NCI-H82 treated with DMSO at 0.1 percent for 48 hours (cell line): Measurements from ENCODE around the gene CCDC92.
A peak's percentile ranks its signal among the peaks of the same experiment; 100 is the strongest.

Experiments
- DNase-seq: peaks from one replicate; lab custom pipeline; 2025; ENCODE audit not compliant: unreplicated experiment; lab: John Stamatoyannopoulos, UW

CCDC92 gene

GRCh38 chr12:123937707-123938591 lies 34.7 kb downstream of the CCDC92 start:
- DNase-seq = no peak

DNA sequence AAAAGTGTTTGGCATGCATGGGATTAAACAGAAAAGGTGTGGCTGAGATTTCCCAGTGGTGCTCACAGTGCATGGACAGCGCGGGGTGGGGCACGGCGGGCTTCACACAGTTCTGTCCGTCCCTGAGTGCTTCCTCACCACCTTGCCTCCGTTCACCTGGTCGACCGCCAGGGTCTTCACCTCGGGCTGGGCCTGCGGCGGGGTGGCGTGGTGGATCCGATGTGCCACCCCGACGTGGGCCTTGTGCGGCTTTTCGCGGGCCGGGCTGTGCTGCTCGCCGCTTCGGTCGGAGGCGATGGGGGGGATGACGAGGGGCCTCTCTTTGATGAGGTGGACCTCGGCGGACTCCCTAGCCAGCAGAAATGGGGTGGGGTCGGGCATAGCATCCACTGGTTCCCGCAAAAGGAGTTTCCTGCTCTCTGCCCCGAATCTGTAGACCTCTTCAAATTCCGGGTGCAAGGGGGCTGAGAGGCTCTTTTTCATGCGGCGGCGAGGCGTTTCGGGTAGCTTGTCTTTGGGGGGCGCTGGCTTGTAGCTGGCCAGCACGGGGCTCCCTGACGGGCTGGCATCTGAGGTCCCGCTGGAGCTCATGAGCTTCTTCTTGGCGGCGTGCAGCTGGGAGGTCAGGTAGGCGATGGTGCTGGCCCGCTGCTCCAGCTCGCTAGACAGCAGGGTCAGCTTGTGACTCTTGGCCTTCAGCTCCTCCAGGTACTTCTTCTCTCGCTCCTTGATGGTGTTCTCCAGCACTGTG lies 35.5 kb downstream of the CCDC92 start:
- no peak for DNase-seq

GRCh38 chr12:123936471-123936870 lies 36.2 kb downstream of the CCDC92 start:
- DNase-seq = no peak

DNA sequence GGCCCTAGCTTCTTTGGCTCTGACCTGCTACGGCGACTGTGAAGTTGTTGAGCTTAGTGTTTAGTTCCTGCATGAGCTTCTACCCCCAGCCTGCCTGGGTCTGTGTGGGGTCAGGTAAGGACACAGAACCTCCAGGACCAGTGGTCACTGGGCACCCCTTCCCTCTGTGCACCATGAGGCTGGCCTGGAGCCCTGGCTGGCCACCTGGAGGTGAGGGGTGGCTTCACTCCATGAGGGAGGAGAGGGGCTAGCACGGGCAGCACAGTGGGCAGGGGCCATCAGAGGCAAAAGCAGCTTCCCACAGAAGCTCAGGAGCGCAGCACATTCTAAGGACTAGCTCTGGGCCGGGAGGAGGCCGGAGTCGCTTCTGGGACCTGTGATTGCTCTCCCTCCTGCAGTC lies 36.7 kb downstream of the CCDC92 start:
- no peak for DNase-seq

- DNase-seq = no peak
Observed at GRCh38 chr12:123934829-123935228, 37.8 kb downstream of the CCDC92 start.

DNA sequence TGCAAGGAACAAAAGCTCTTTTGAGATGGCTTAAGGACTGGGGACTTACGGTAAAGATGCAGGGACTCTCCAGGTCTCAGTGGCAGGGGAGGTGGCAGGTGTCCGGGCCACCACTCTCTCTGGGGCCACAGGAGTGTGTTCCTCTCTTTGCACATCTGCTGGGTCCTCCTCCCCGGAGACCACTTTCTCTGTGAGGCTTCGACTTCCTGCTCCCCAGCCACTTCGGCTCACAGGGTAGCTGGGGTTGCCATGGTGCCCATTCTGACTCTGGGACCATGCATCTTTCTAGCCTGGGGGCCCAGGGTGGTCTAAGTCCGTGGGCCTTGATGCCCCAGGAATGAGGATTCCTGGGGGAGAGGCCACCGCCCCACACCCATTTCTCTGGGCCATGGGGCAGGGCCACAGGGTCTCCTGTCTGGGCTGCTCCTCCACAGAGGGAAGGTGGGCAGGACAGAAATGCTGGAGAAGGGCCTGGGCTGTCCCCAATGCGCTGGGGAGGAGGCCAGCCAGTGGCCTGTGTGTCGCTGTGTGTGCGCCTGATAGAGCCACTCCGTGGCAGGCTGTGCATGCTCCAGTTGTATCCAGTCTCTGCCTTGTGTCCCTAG lies 38.5 kb downstream of the CCDC92 start:
- DNase-seq = no peak

DNA sequence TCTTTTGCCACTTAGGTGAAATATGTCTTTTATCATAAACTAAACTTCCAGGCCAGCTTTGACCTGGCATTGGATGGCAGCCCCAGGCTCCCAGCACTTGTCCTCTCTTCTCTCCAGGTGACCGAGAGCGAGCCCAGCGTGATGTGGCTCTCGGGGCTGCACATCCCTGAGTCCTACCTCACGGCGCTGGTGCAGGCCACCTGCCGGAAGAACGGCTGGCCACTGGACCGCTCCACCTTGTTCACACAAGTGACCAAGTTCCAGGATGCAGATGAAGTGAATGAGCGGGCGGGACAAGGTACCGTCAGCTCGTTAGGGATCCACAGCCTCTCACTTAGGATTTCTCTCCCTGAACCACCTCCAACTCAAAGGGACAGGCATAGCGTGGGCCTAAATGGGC lies 39.4 kb downstream of the CCDC92 start:
- DNase-seq = no peak

DNA sequence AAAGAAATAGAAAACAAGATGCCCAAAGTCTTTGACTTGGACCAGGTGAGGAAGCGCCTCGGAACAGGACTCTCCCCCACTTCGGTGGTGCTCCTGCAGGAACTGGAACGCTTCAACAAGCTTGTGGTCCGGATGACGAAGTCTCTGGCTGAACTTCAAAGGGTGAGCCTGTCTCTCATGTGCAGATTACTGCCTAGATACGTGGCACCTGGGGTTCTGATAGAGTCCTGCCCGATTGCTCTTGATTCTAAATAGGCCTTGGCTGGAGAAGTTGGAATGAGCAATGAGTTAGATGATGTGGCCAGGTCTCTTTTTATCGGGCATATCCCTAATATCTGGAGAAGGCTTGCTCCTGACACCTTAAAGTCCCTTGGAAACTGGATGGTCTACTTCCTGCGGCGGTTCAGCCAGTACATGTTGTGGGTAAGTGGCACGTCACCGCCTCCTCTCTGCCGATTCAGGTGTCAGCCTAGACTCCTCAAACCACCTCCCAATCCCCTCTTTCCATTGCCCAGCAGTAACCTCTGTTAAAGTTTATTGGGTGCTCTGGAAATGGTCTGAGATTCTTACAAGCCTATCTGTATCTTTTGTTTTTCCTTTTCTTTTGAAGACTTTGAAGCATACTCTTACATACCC lies 40.8 kb downstream of the CCDC92 start:
- DNase-seq = no peak

DNA sequence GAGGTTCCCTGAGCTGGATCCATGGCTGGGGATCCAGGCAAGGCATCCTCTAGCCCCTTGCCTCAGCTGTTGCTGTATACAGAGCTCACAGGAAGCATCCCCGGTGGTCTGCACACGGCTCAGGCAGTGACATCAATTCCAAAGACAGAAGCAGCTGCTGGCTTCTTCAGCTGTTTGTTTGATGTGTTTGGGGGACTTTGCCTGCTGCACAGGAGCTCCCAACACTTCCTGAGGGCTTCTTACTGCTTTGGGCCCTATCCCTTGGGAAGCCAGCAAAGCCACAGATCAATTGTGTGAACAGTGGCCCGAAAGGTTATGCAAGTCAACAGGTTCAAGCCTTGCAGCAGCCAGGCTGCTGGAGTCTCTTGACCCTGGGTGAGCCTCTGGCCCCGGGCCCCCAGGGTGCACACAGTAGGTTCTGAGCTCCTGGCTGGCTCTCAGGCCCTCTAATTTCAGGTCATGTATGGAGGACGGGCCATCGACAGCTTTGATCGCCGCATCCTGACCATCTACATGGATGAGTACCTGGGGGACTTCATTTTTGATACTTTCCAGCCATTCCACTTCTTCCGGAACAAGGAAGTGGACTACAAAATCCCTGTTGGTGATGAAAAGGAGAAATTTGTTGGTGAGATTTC lies 42.6 kb downstream of the CCDC92 start:
- DNase-seq = no peak

- no peak for DNase-seq
Observed at GRCh38 chr12:123928897-123929296, 43.7 kb downstream of the CCDC92 start.

DNA sequence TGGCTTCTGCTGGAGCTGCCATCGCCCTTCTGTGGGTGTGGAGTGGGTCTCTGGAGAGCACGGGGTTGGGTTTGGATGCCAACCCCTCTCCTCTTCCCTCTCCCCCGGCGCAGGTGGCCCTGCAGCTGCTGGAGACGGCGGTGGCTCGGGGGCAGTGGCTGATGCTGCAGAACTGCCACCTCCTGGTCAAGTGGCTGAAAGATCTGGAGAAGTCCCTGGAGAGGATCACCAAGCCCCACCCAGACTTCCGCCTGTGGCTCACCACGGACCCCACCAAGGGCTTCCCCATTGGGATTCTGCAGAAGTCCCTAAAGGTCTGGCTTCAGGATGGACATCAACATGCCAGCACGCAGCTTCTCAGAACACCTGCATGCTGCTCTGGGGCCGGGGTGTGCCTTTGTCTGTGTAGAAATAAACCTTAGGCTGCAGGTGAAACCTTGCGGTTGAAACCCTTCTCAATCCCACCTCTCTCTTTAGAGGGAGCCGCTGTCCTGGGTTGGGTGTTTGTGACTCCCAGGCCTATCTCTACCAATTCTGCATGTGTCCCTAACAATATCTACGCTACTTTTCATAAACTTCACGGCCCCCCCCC lies 44.3 kb downstream of the CCDC92 start:
- peak; percentile 5 for DNase-seq

DNA sequence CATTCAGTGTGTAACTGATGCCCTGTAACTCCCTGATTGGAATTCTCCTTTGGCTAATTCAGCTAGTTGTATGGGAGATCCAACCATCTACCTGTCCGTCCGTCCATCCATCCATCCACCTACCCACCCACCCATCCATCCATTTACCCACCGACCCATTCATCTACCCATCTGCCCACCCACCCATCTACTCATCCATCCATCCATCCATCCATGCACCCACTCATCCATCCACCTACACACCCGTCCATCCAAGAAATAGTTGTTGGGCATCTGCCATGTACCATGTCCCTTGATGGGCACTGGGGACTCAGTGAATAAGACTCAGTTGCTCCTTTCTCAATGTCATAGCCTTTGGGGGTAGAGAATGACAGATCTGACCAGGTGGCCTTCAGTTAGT lies 48.1 kb downstream of the CCDC92 start:
- no peak for DNase-seq

GRCh38 chr12:123923927-123924326 lies 48.7 kb downstream of the CCDC92 start:
- DNase-seq = no peak

DNA sequence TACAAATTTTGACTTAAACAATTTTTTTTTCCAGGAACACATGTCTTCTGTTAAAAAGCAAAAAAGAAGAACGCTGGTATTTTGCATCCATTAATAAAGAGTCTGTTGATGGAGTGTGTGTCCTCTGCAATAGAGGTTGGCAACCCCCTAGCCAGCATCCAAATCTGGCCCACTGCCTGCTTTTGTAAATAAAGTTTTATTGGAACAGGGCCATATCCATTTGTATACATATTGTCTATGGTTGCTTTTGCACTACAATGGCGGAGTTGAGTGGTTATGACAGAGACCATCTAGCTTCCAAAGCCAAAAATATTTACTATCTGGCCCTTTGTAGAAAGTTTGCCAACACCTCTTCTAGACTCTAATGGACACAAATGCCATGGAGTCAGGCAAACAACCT lies 49.6 kb downstream of the CCDC92 start:
- no peak for DNase-seq

DNA sequence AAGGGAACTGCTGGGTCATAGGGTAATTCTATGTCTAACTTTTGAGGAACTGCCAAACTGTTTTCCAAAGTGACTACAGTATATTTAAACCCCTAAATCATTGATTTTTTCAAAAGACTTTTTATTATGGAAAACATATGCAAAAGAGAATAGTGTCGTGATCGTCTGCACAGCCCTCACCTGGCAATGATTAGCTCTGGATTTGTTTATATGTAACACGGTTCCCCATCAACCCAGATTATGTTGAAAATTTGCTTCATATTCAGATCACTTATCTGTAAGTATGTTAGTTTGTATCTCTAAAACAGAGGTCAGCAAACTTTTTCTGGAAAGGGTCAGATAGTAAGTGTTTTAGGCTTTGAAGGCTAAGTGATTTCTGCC lies 52.7 kb downstream of the CCDC92 start:
- DNase-seq = no peak

DNA sequence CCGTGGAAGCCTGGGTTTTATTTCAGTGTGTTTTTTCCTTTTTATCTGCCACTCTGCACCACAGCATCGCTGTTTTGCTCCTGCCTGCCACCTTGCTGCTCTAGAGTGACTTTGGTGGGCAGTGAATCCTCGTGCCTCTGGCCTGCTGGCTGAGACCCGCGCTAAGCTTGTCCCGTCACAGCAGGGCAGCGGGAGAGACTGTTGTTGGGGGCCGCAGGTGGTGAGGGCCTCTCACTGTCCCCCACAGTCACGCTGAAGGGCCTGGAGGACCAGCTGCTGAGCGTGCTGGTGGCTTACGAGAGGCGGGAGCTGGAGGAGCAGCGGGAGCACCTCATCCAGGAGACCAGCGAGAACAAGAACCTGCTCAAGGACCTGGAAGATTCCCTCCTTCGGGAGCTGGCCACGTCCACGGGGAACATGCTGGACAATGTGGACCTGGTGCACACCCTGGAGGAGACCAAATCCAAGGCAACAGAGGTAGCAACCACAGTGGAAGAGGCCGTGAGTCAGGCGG lies 55.2 kb downstream of the CCDC92 start:
- no peak for DNase-seq

DNA sequence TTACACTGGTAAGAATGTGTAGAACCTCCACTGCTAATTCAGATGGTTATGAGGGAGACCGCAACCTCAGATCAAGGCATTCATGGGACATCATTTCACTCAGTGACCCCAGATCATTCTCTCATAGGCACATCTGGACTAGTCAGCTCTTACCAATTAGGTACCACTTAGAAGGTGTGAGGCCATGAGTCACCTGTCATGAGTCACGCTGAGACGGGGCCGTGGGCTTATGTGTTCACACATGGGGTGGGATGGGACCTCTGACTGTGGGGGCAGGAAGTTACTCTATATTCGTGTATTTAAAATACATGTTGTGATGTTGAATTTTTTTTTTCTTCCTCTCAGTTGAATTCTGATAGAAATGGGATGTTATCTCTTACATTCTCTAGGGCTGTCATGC lies 55.9 kb downstream of the CCDC92 start:
- no peak for DNase-seq

DNA sequence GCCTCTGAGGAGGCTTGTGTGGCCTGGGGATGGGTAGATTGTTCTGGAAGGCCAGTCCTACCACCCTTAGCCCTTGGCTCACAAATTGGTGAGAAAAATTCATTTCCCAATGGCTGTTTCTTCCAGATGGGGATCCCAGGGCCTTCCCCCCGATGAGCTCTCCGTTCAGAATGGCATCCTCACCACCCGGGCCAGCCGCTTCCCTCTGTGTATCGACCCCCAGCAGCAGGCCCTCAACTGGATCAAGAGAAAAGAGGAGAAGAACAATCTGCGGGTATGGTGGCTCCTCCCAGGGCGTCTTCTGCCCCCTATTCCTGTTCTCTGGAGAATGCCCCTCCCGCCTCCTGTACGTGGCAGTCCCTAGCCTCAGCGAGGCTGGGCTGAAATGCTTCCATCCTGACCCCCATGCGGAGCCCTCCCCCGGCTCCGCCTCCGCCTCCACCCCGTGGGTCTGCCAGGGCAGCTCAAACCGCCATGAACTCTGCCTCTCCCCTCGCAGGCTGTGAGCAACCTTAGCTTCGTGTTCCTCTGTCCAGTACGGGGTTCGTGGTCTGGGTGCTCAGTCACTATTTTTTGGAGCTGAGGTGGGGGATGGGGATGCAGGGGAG lies 57.8 kb downstream of the CCDC92 start:
- no peak for DNase-seq

- DNase-seq = no peak
Observed at GRCh38 chr12:123912415-123913380, 59.9 kb downstream of the CCDC92 start.
